HG03520 (cell line): ENCODE measurements around the gene ERICH6B.

Experiments used
- ATAC-seq: cut with Tn5 transposase; IDR thresholded peaks from one replicate; pipeline ENCODE4 v1.9.1; 2021; ENCODE audit warnings: mild to moderate bottlenecking, moderate library complexity; ENCODE audit not compliant: unreplicated experiment

Gene ERICH6B

DNA sequence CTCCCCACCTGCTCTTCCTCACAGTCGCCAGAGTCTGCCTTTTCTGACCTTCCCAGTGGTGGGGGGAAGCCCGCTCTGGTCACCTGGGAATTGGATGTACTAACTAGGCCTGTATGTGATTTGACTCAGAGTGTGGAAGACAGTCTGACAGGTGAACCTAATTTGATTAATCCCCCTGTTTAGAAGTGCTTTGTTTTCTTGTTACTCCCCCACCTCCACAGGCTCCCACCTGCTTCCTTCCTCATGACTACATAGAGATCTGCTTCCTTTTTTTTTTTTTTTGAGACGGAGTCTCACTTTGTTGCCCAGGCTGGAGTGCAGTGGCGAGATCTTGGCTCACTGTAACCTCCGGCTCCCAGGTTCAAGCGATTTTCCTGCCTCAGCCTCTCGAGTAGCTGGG lies 106.8 kb downstream of the ERICH6B start:
- ATAC-seq, result no peak

DNA sequence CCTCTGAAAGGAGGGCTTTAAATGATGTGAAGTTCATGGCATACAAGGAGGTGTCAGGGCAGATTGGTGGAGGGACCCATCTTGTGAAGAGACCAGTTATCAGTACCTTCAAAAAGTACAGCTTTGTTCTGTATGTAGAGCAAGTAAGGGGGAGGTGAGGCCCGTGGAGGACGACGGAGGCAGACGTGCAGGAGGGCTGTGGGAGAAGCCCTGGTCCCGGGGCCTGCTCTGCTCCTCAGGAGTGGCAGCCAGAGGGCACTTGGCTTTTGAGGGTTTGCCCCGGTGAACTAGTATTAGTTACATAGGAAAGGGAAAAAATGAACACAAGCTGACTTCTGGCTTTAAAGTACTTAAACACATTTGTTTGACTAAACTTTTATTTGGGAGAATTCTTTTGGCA lies 108.7 kb downstream of the ERICH6B start:
- no peak for ATAC-seq

DNA sequence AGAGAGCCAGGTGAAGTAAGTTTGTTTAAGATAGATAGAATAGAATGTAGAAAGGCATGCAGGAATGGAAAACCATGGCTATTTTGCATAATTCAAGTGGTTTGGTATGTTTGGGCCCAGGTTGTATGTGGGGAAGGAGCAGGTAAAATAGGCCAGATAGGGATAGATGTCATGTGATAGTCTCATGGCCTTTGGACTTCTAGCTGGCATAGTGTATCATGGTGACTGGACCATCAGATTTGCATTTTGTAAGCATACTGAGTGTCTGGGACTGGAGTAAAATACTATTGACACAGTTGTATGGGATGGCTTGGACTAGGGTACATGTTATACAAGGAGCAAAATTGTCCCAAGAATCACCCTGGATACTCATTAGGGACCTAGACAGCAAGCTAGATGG lies 111.9 kb downstream of the ERICH6B start:
- no peak for ATAC-seq

- ATAC-seq, result no peak
Observed at GRCh38 chr13:45501175-45501526, 114.4 kb downstream of the ERICH6B start.

DNA sequence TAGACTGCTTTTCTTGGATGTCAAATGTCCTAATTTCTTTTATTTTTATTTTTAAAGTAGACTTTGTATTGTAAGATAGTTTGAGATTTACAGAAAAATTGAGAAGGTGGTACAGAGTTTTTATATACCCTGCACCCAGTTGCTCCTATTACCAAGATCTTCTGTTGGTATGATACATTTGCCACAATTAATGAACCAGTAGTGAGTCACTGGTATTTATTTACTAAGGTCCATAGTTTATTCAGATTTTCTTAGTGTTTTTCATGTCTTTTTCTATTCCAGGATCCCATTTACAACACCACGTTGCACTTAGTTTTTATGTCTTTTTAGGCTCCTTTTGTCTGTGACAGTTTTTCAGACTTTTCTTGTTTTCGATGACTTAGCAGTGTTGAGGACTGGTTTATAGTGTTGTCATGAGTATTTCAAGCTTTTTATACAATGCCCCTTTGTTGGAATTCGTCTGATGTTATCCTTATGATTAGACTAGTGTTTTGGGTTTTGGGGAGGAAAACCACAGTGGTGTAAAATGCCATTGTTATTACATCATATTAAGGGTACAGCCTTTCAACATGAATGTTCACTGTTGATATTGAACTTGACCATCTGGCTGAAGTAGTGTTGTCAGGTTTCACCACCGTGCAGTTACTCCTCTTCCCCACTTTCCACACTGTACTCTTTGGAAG lies 114.9 kb downstream of the ERICH6B start:
- ATAC-seq, result no peak

DNA sequence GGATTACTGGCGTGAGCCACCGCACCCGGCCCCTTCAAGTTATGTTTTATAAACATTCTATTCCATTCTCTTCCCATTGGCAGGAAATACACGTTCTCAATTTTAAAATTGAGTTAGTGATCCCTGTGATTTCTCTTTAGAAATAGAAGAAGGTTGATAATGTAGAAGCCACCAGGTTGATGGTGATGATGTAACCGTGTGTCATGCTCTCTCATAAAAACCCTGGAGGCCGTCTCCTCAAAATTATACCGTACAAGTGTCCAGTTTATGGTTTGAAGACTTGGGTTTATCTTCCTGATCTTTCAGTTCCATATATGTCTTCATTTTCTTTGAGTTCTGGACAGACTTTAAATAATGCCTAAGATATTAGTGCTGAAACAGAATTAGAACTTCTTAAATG lies 118.6 kb downstream of the ERICH6B start:
- ATAC-seq, result no peak

DNA sequence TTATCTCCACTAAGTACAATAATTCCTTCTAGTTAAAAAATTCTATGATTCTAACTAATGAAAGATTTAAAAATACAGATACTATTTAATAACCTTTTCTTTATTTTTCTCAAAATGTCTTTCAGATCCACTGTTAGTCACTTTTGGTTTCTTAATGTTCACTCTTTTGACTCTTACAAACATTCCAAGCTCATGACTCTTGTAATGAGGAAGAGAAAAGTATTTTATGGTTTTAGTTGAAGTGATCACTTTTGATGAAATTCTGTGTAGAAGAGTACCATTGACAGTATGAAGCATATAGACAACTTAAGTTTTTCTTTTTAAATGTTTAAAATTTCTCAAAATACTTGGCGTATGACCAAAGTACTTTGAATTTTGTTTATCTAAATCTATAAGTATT lies 123.0 kb downstream of the ERICH6B start:
- no peak for ATAC-seq
